Activated T-cell treated with anti-CD3 and anti-CD28 coated beads, Interleukin-2, amount 50 U/mL, for 72 hours (primary cell): ENCODE data around the gene ABHD2. TPM values are rescaled to one million over a fixed set of nuclear protein-coding genes. Genes with fewer than 3 reads are reported as not detected.

Experiments
- ATAC-seq, 2 donors: fragments of 150-1000 bp; cut with Tn5 transposase; replicated peaks in 1 of 2; 2 replicates each; pipeline ENCODE4 v1.10.0; 2021; ENCODE audit warnings: moderate library complexity in 2 of 2, mild to moderate bottlenecking in 1 of 2
- DNase-seq, 2 donors: peaks; one replicate each; pipeline ENCODE4 v3.0.0; 2021 to 2022; ENCODE audit warnings: mixed read lengths in 1 of 2
- H3K27ac Mint-ChIP-seq: one replicate; pipeline ENCODE4 v1.8.0; 2022; ENCODE audit warnings: mild to moderate bottlenecking, moderate library complexity, mixed read lengths
- H3K27me3 Mint-ChIP-seq: one replicate; pipeline ENCODE4 v1.8.0; 2022; ENCODE audit warnings: low read depth, mixed read lengths
- H3K36me3 Mint-ChIP-seq, 2 donors: one replicate each; pipeline ENCODE4 v1.8.0; 2022; ENCODE audit warnings: mixed read lengths in 2 of 2, mild to moderate bottlenecking in 1 of 2; ENCODE audit not compliant: insufficient read depth in 2 of 2
- H3K4me1 Mint-ChIP-seq: one replicate; pipeline ENCODE4 v1.8.0; 2022; ENCODE audit warnings: low read depth, mixed read lengths
- H3K4me3 Mint-ChIP-seq, 2 donors: one replicate each; pipeline ENCODE4 v1.8.0; 2022; ENCODE audit warnings: mild to moderate bottlenecking in 2 of 2, mixed read lengths in 2 of 2, moderate library complexity in 2 of 2
- H3K9me3 Mint-ChIP-seq, 2 donors: one replicate each; pipeline ENCODE4 v1.8.0; 2022; ENCODE audit warnings: mixed read lengths in 2 of 2
- total RNA-seq, 2 donors: library from RNA; stranded (reverse); gene quantifications; one replicate each; pipeline ENCODE4 v1.2.3, GENCODE V29; 2022

ABHD2 gene
- total RNA-seq, 2 donors from 2014 or later = 36.8 to 44.1 TPM

GRCh38 chr15:89179966-89180875, 92.0 kb downstream of the ABHD2 start:
- DNase-seq (peak; percentile 71 to 77), ATAC-seq (peak; percentile 90)
- Mint-ChIP-seq H3K4me1 (peaks cover 43% of the 10 kb centered on the region), H3K4me3 (peak overlapping the region; percentile 18 to 56), H3K27ac (peak overlapping the region; percentile 92), H3K9me3 (no peaks in the 10 kb centered on the region), H3K27me3 (no peaks in the 10 kb centered on the region), H3K36me3 (peaks cover 0 to 10% of the 10 kb centered on the region in 2 donors)

DNA sequence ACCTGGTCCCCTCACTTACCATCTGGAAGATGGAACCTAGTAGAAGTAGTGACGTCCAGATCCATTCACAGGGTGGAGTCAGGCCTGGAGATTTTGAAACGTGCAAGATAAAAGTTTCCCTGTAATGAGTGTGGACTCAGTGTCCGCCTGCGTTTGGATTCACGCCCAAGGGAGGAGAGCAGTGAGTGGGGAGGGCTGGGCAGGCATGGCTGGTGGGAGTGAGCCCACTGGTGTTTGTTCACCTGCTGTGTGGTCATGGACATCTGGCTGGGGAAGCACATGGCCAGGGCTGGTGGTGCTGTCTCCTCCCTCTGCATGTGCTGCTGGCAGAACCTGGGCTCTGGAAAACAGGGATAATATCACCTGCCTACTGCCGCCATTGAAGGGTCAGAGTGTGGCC, 96.1 kb downstream of the ABHD2 start:
- no peaks in the 10 kb centered on the region for H3K27me3 Mint-ChIP-seq
- H3K27ac Mint-ChIP-seq = no peak overlapping the region
- H3K36me3 Mint-ChIP-seq = peaks cover 0 to 13% of the 10 kb centered on the region in 2 donors
- DNase-seq (no peak), ATAC-seq (no peak)
- H3K4me1 Mint-ChIP-seq = peaks cover 27% of the 10 kb centered on the region
- no peak overlapping the region for H3K4me3 Mint-ChIP-seq
- H3K9me3 Mint-ChIP-seq = no peaks in the 10 kb centered on the region

GRCh38 chr15:89184886-89185526, 96.8 kb downstream of the ABHD2 start:
- Mint-ChIP-seq H3K9me3 (no peaks in the 10 kb centered on the region), H3K4me3 (no peak overlapping the region), H3K4me1 (peaks cover 23% of the 10 kb centered on the region), H3K27me3 (no peaks in the 10 kb centered on the region), H3K36me3 (peaks cover 0 to 13% of the 10 kb centered on the region in 2 donors), H3K27ac (peak overlapping the region; percentile 16)
- no peak for ATAC-seq
- no peak for DNase-seq

GRCh38 chr15:89186803-89187202, 98.5 kb downstream of the ABHD2 start:
- Mint-ChIP-seq H3K27me3 (no peaks in the 10 kb centered on the region), H3K4me3 (no peak overlapping the region), H3K9me3 (no peaks in the 10 kb centered on the region), H3K27ac (no peak overlapping the region), H3K4me1 (peaks cover 9% of the 10 kb centered on the region), H3K36me3 (peaks cover 2 to 18% of the 10 kb centered on the region in 2 donors)
- DNase-seq (no peak), ATAC-seq (no peak)

- no peaks in the 10 kb centered on the region for H3K9me3 Mint-ChIP-seq
- peaks cover 4 to 20% of the 10 kb centered on the region in 2 donors for H3K36me3 Mint-ChIP-seq
- H3K4me1 Mint-ChIP-seq = peaks cover 12% of the 10 kb centered on the region
- H3K4me3 Mint-ChIP-seq = no peak overlapping the region
- DNase-seq (no peak), ATAC-seq (no peak)
- no peak overlapping the region for H3K27ac Mint-ChIP-seq
- no peaks in the 10 kb centered on the region for H3K27me3 Mint-ChIP-seq
These were observed 99.2 kb downstream of the ABHD2 start for GRCh38 chr15:89187301-89187985.

- peaks cover 18% of the 10 kb centered on the region for H3K4me1 Mint-ChIP-seq
- H3K27ac Mint-ChIP-seq = no peak overlapping the region
- no peaks in the 10 kb centered on the region for H3K27me3 Mint-ChIP-seq
- no peak for DNase-seq
- peaks cover 4 to 19% of the 10 kb centered on the region in 2 donors for H3K36me3 Mint-ChIP-seq
- H3K9me3 Mint-ChIP-seq = no peaks in the 10 kb centered on the region
- no peak overlapping the region for H3K4me3 Mint-ChIP-seq
- ATAC-seq = no peak
These were observed 99.8 kb downstream of the ABHD2 start for GRCh38 chr15:89187986-89188514.

- peak in 1 of 2 donors; percentile 58 for ATAC-seq
- peaks cover 4 to 27% of the 10 kb centered on the region in 2 donors for H3K36me3 Mint-ChIP-seq
- DNase-seq = no peak
- H3K4me1 Mint-ChIP-seq = peaks cover 23% of the 10 kb centered on the region
- H3K27me3 Mint-ChIP-seq = no peaks in the 10 kb centered on the region
- H3K4me3 Mint-ChIP-seq = no peak overlapping the region
- H3K27ac Mint-ChIP-seq = peak overlapping the region; percentile 13
- H3K9me3 Mint-ChIP-seq = no peaks in the 10 kb centered on the region
These were observed 103.9 kb downstream of the ABHD2 start for GRCh38 chr15:89192136-89192535.

GRCh38 chr15:89192766-89193165, 104.5 kb downstream of the ABHD2 start:
- Mint-ChIP-seq H3K9me3 (no peaks in the 10 kb centered on the region), H3K36me3 (peaks cover 4 to 27% of the 10 kb centered on the region in 2 donors), H3K4me3 (no peak overlapping the region), H3K27ac (peak overlapping the region; percentile 39), H3K4me1 (peaks cover 30% of the 10 kb centered on the region), H3K27me3 (no peaks in the 10 kb centered on the region)
- DNase-seq = no peak
- ATAC-seq = no peak

- H3K4me1 Mint-ChIP-seq = peaks cover 44% of the 10 kb centered on the region
- H3K27me3 Mint-ChIP-seq = no peaks in the 10 kb centered on the region
- no peak overlapping the region for H3K27ac Mint-ChIP-seq
- H3K9me3 Mint-ChIP-seq = no peaks in the 10 kb centered on the region
- peaks cover 4 to 22% of the 10 kb centered on the region in 2 donors for H3K36me3 Mint-ChIP-seq
- ATAC-seq (no peak), DNase-seq (no peak)
- H3K4me3 Mint-ChIP-seq = no peak overlapping the region
These were observed 106.4 kb downstream of the ABHD2 start for GRCh38 chr15:89194608-89195007.

DNA sequence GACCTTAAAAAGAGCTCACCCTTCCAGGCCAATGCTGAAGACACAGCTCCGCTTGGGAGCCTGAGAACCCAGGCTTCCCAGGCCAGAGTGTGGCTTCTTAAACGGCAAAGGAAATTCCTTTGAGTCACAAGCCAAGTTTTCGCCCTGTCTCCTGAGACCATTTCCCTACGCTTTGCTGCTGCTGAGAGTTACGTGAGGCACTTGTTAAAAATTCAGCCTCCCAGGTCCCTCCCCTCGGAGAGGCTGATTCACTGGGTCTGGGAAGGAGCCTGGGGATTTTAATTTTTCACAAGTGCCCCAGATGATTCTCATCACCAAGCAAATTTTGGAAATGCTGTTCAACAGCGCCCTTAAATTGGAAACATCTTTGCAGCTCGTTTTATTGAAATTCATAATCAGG, 107.6 kb downstream of the ABHD2 start:
- ATAC-seq = no peak
- Mint-ChIP-seq H3K4me1 (peaks cover 41% of the 10 kb centered on the region), H3K4me3 (no peak overlapping the region), H3K27ac (no peak overlapping the region), H3K27me3 (no peaks in the 10 kb centered on the region), H3K36me3 (peaks cover 4 to 21% of the 10 kb centered on the region in 2 donors), H3K9me3 (no peaks in the 10 kb centered on the region)
- DNase-seq = no peak

- H3K4me3 Mint-ChIP-seq = no peak overlapping the region
- no peaks in the 10 kb centered on the region for H3K9me3 Mint-ChIP-seq
- H3K4me1 Mint-ChIP-seq = peaks cover 41% of the 10 kb centered on the region
- peaks cover 4 to 20% of the 10 kb centered on the region in 2 donors for H3K36me3 Mint-ChIP-seq
- ATAC-seq (no peak), DNase-seq (no peak)
- H3K27ac Mint-ChIP-seq = no peak overlapping the region
- H3K27me3 Mint-ChIP-seq = no peaks in the 10 kb centered on the region
These were observed 108.0 kb downstream of the ABHD2 start for GRCh38 chr15:89196241-89196640.

GRCh38 chr15:89196994-89197393, 108.7 kb downstream of the ABHD2 start:
- no peaks in the 10 kb centered on the region for H3K27me3 Mint-ChIP-seq
- DNase-seq (peak; percentile 79 to 81), ATAC-seq (peak; percentile 77 to 83)
- peak overlapping the region; percentile 76 for H3K27ac Mint-ChIP-seq
- H3K9me3 Mint-ChIP-seq = no peaks in the 10 kb centered on the region
- peaks cover 48% of the 10 kb centered on the region for H3K4me1 Mint-ChIP-seq
- H3K4me3 Mint-ChIP-seq = peak overlapping the region; percentile 65 to 69
- peaks cover 2 to 17% of the 10 kb centered on the region in 2 donors for H3K36me3 Mint-ChIP-seq
